Stimulated activated CD4-positive, alpha-beta T cell treated with anti-CD3 and anti-CD28 coated beads, TNF-alpha, amount 100 ng/mL, for 1 hour (primary cell): ENCODE measurements around the gene CNTNAP2.

Source experiments
- DNase-seq, 3 donors: peaks; one replicate each; pipeline ENCODE4 v3.0.0-alpha.2; 2020; ENCODE audit warnings: low read depth in 3 of 3, low spot score in 1 of 3

Gene CNTNAP2

GRCh38 chr7:147525325-147525724 lies 1408.7 kb downstream of the CNTNAP2 start:
- DNase-seq, result no peak

GRCh38 chr7:147535701-147536111 lies 1419.1 kb downstream of the CNTNAP2 start:
- DNase-seq, result no peak

GRCh38 chr7:147539685-147540084 lies 1423.1 kb downstream of the CNTNAP2 start:
- no peak for DNase-seq

GRCh38 chr7:147540743-147541142 lies 1424.1 kb downstream of the CNTNAP2 start:
- DNase-seq, result no peak

- DNase-seq, result no peak
These were observed 1424.7 kb downstream of the CNTNAP2 start for GRCh38 chr7:147541261-147541660.

GRCh38 chr7:147547252-147547897 lies 1430.8 kb downstream of the CNTNAP2 start:
- no peak for DNase-seq

- DNase-seq, result no peak
These were observed 1439.7 kb downstream of the CNTNAP2 start for GRCh38 chr7:147556317-147556716.

- no peak for DNase-seq
These were observed 1447.1 kb downstream of the CNTNAP2 start for GRCh38 chr7:147563669-147564068.

- DNase-seq, result no peak
These were observed 1448.3 kb downstream of the CNTNAP2 start for GRCh38 chr7:147564786-147565476.

- no peak for DNase-seq
These were observed 1450.4 kb downstream of the CNTNAP2 start for GRCh38 chr7:147567043-147567442.

- DNase-seq, result no peak
These were observed 1452.7 kb downstream of the CNTNAP2 start for GRCh38 chr7:147569116-147569913.

- no peak for DNase-seq
These were observed 1453.8 kb downstream of the CNTNAP2 start for GRCh38 chr7:147570390-147570789.

- no peak for DNase-seq
These were observed 1455.0 kb downstream of the CNTNAP2 start for GRCh38 chr7:147571436-147572185.

GRCh38 chr7:147578196-147578595 lies 1461.6 kb downstream of the CNTNAP2 start:
- no peak for DNase-seq

GRCh38 chr7:147579148-147579547 lies 1462.5 kb downstream of the CNTNAP2 start:
- no peak for DNase-seq

- no peak for DNase-seq
These were observed 1468.2 kb downstream of the CNTNAP2 start for GRCh38 chr7:147584771-147585193.

- no peak for DNase-seq
These were observed 1469.5 kb downstream of the CNTNAP2 start for GRCh38 chr7:147586110-147586509.

GRCh38 chr7:147586526-147586925 lies 1469.9 kb downstream of the CNTNAP2 start:
- no peak for DNase-seq

GRCh38 chr7:147593271-147594057 lies 1476.9 kb downstream of the CNTNAP2 start:
- DNase-seq, result no peak

- no peak for DNase-seq
These were observed 1478.4 kb downstream of the CNTNAP2 start for GRCh38 chr7:147595042-147595441.
